Gastrocnemius medialis (tissue), 4 donors: ENCODE measurements around the gene TAX1BP3.

ENCODE experiments used
- CTCF ChIP-seq, 5 experiments: fragments of 450-650 bp in 3 of 5; fragments of 200-600 bp in 2 of 5; sonication (generic) in 2 of 5; IDR thresholded peaks in 4 of 5; conservative IDR thresholded peaks in 1 of 5; 1 replicate in 4 of 5; 2 replicates in 1 of 5; pipeline ENCODE4 v1.5.1; 2016 to 2019; ENCODE audit warnings: antibody characterized with exemption in 5 of 5, mild to moderate bottlenecking in 3 of 5, moderate library complexity in 3 of 5
- POLR2A ChIP-seq, 2 donors: fragments of 450-650 bp; IDR thresholded peaks; one replicate each; pipeline ENCODE4 v1.6.1; 2017; ENCODE audit warnings: antibody characterized with exemption in 2 of 2, mild to moderate bottlenecking in 2 of 2, moderate library complexity in 2 of 2

- peak; percentile 70 to 72 for TF ChIP-seq POLR2A (IDR thresholded peaks at IDR 0.05)
- no peak for TF ChIP-seq CTCF (IDR thresholded peaks at IDR 0.05 in 4 of 5, conservative IDR thresholded peaks at IDR 0.05 in 1 of 5)
These were observed 26.8 kb upstream of the TAX1BP3 start for GRCh38 chr17:3695129-3695722.
